ENCODE measurements around the gene TRIO. TPM values are rescaled to one million over a fixed set of nuclear protein-coding genes. Genes with fewer than 3 reads are reported as not detected.

TRIO gene
- total and polyA plus RNA-seq, 4 experiments from 2014 or later = 0.09 to 11.5 (median 9.7) TPM; not detected in 1

DNA sequence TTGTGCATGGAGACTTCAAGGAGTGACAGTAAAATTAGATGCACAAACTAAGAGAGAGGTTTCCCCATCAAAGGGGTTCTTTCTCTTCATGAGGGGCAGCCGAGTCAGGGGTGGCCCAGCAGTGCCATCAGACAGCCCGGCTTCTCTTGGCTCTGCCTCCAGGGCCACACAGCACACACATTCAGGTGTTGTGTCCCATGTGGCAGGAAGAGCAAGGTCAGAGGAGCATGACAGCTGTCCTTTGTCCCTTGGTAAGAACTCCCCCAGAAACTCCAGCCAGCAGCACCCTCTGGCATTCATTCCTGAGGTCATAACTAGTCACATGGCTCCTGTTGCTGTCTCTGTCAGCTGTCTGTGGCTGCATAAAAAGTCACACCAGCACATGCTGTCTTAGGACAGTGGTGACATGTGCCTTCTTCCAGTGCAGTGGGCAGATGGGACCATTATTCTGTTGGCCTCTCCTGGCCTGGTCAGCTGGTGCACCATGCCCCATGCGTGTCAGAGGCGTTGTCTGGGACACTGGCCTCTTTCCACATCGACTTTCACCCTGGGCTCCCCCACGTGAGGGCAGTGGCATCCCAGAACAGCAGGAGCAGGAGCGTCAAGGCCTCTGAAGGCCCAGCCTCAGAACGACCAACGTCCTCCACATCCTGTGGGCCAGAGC, 360.0 kb downstream of the TRIO start:
- Histone ChIP-seq H3K9me3 (ENCODE audit: control insufficient read depth in 1 of 2, low read length in 2 of 2) (no peaks in the 10 kb centered on the region), H3K36me3 (ENCODE audit: insufficient read depth, low read length) (no peaks in the 10 kb centered on the region), H3K27me3 (ENCODE audit: insufficient read depth, low read length) (no peaks in the 10 kb centered on the region), H3K27ac (ENCODE audit: low read depth, low read length) (no peak overlapping the region), H3K4me1 (ENCODE audit: insufficient read depth, low read length) (no peaks in the 10 kb centered on the region), H3K4me3 (ENCODE audit: low read length in 2 of 2) (no peak overlapping the region)
- ChIA-PET CTCF (ENCODE audit: partially characterized antibody) (no interaction called here), POLR2A (ENCODE audit: partially characterized antibody) (no interaction called here)
- no peaks in the 10 kb centered on the region for H3K36me3 Mint-ChIP-seq
- intact Hi-C loops (cut with micrococcal nuclease) = no loop called here
- H3K9me3 Mint-ChIP-seq = no peaks in the 10 kb centered on the region
- H3K27me3 Mint-ChIP-seq = no peaks in the 10 kb centered on the region
- no peak overlapping the region for H3K4me3 Mint-ChIP-seq
- H3K27ac Mint-ChIP-seq = no peak overlapping the region
- H3K4me1 Mint-ChIP-seq = no peaks in the 10 kb centered on the region
- no peak for DNase-seq

- ChIA-PET POLR2A (ENCODE audit: partially characterized antibody) (no interaction called here), CTCF (ENCODE audit: partially characterized antibody) (no interaction called here)
- H3K27me3 Mint-ChIP-seq = no peaks in the 10 kb centered on the region
- Histone ChIP-seq H3K9me3 (ENCODE audit: control insufficient read depth in 1 of 2, low read length in 2 of 2) (no peaks in the 10 kb centered on the region), H3K4me1 (ENCODE audit: insufficient read depth, low read length) (no peaks in the 10 kb centered on the region), H3K27me3 (ENCODE audit: insufficient read depth, low read length) (no peaks in the 10 kb centered on the region), H3K36me3 (ENCODE audit: insufficient read depth, low read length) (no peaks in the 10 kb centered on the region), H3K27ac (ENCODE audit: low read depth, low read length) (no peak overlapping the region), H3K4me3 (ENCODE audit: low read length in 2 of 2) (no peak overlapping the region)
- no peaks in the 10 kb centered on the region for H3K9me3 Mint-ChIP-seq
- no peaks in the 10 kb centered on the region for H3K4me1 Mint-ChIP-seq
- no peak overlapping the region for H3K27ac Mint-ChIP-seq
- no peaks in the 10 kb centered on the region for H3K36me3 Mint-ChIP-seq
- no peak overlapping the region for H3K4me3 Mint-ChIP-seq
- intact Hi-C loops (cut with micrococcal nuclease) = no loop called here
- DNase-seq = no peak
These were observed 360.7 kb downstream of the TRIO start for GRCh38 chr5:14503681-14504331.

DNA sequence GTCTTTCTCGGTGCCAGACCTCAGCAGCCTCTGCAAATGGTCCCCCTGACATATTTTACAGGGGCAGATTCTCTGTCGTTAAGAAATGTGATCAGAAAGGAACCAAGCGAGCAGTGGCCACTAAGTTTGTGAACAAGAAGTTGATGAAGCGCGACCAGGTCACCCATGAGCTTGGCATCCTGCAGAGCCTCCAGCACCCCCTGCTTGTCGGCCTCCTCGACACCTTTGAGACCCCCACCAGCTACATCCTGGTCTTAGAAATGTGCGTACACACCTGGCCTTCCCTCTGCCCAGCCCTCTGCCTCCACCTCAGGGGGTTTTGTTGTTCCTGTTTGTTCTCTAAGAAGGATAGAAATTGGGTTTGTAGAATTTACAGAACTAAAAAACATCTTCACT, 361.2 kb downstream of the TRIO start:
- ChIA-PET POLR2A (ENCODE audit: partially characterized antibody) (no interaction called here), CTCF (ENCODE audit: partially characterized antibody) (no interaction called here)
- Histone ChIP-seq H3K27ac (ENCODE audit: low read depth, low read length) (no peak overlapping the region), H3K4me3 (ENCODE audit: low read length in 2 of 2) (no peak overlapping the region), H3K9me3 (ENCODE audit: control insufficient read depth in 1 of 2, low read length in 2 of 2) (no peaks in the 10 kb centered on the region), H3K27me3 (ENCODE audit: insufficient read depth, low read length) (no peaks in the 10 kb centered on the region), H3K36me3 (ENCODE audit: insufficient read depth, low read length) (no peaks in the 10 kb centered on the region), H3K4me1 (ENCODE audit: insufficient read depth, low read length) (no peaks in the 10 kb centered on the region)
- no peaks in the 10 kb centered on the region for H3K36me3 Mint-ChIP-seq
- no peak overlapping the region for H3K4me3 Mint-ChIP-seq
- no peak for DNase-seq
- intact Hi-C loops (cut with micrococcal nuclease) = no loop called here
- no peaks in the 10 kb centered on the region for H3K27me3 Mint-ChIP-seq
- no peak overlapping the region for H3K27ac Mint-ChIP-seq
- H3K4me1 Mint-ChIP-seq = no peaks in the 10 kb centered on the region
- H3K9me3 Mint-ChIP-seq = no peaks in the 10 kb centered on the region

GRCh38 chr5:14504816-14505215, 361.7 kb downstream of the TRIO start:
- H3K4me1 Mint-ChIP-seq = no peaks in the 10 kb centered on the region
- no peak overlapping the region for H3K4me3 Mint-ChIP-seq
- Histone ChIP-seq H3K36me3 (ENCODE audit: insufficient read depth, low read length) (no peaks in the 10 kb centered on the region), H3K4me1 (ENCODE audit: insufficient read depth, low read length) (no peaks in the 10 kb centered on the region), H3K4me3 (ENCODE audit: low read length in 2 of 2) (no peak overlapping the region), H3K27ac (ENCODE audit: low read depth, low read length) (no peak overlapping the region), H3K27me3 (ENCODE audit: insufficient read depth, low read length) (no peaks in the 10 kb centered on the region), H3K9me3 (ENCODE audit: control insufficient read depth in 1 of 2, low read length in 2 of 2) (no peaks in the 10 kb centered on the region)
- H3K27me3 Mint-ChIP-seq = no peaks in the 10 kb centered on the region
- intact Hi-C loops (cut with micrococcal nuclease) = no loop called here
- no peak overlapping the region for H3K27ac Mint-ChIP-seq
- no peak for DNase-seq
- ChIA-PET CTCF (ENCODE audit: partially characterized antibody) (interaction anchor here (0.7 kb wide), 1 partner anchor 144 kb away, joined by 3 read pairs; no protein-coding TSS in a partner anchor), POLR2A (ENCODE audit: partially characterized antibody) (no interaction called here)
- H3K9me3 Mint-ChIP-seq = no peaks in the 10 kb centered on the region
- no peaks in the 10 kb centered on the region for H3K36me3 Mint-ChIP-seq

- CTCF ChIA-PET (ENCODE audit: partially characterized antibody) = interaction anchor here (0.7 kb wide), 1 partner anchor 143 kb away, joined by 3 read pairs; no protein-coding TSS in a partner anchor
- no peak overlapping the region for H3K27ac ChIP-seq (ENCODE audit: low read depth, low read length)
- no peak for DNase-seq
- H3K36me3 ChIP-seq (ENCODE audit: insufficient read depth, low read length) = no peaks in the 10 kb centered on the region
- POLR2A ChIA-PET (ENCODE audit: partially characterized antibody) = no interaction called here
- no peak overlapping the region for H3K27ac Mint-ChIP-seq
- H3K4me1 Mint-ChIP-seq = no peaks in the 10 kb centered on the region
- H3K4me1 ChIP-seq (ENCODE audit: insufficient read depth, low read length) = no peaks in the 10 kb centered on the region
- H3K9me3 Mint-ChIP-seq = no peaks in the 10 kb centered on the region
- H3K4me3 Mint-ChIP-seq = no peak overlapping the region
- H3K9me3 ChIP-seq (ENCODE audit: control insufficient read depth in 1 of 2, low read length in 2 of 2) = no peaks in the 10 kb centered on the region
- no peaks in the 10 kb centered on the region for H3K27me3 ChIP-seq (ENCODE audit: insufficient read depth, low read length)
- no peaks in the 10 kb centered on the region for H3K27me3 Mint-ChIP-seq
- H3K36me3 Mint-ChIP-seq = no peaks in the 10 kb centered on the region
- intact Hi-C loops (cut with micrococcal nuclease) = no loop called here
- no peak overlapping the region for H3K4me3 ChIP-seq (ENCODE audit: low read length in 2 of 2)
These were observed 362.4 kb downstream of the TRIO start for GRCh38 chr5:14505310-14506139.

- no peak for DNase-seq
- no peak overlapping the region for H3K4me3 ChIP-seq (ENCODE audit: low read length in 2 of 2)
- no peaks in the 10 kb centered on the region for H3K36me3 ChIP-seq (ENCODE audit: insufficient read depth, low read length)
- H3K27ac ChIP-seq (ENCODE audit: low read depth, low read length) = no peak overlapping the region
- POLR2A ChIA-PET (ENCODE audit: partially characterized antibody) = no interaction called here
- intact Hi-C loops (cut with micrococcal nuclease) = no loop called here
- Mint-ChIP-seq H3K36me3 (no peaks in the 10 kb centered on the region), H3K4me1 (no peaks in the 10 kb centered on the region), H3K9me3 (no peaks in the 10 kb centered on the region), H3K27me3 (no peaks in the 10 kb centered on the region), H3K4me3 (no peak overlapping the region), H3K27ac (no peak overlapping the region)
- no peaks in the 10 kb centered on the region for H3K9me3 ChIP-seq (ENCODE audit: control insufficient read depth in 1 of 2, low read length in 2 of 2)
- no peaks in the 10 kb centered on the region for H3K27me3 ChIP-seq (ENCODE audit: insufficient read depth, low read length)
- H3K4me1 ChIP-seq (ENCODE audit: insufficient read depth, low read length) = no peaks in the 10 kb centered on the region
- CTCF ChIA-PET (ENCODE audit: partially characterized antibody) = no interaction called here
These were observed 363.0 kb downstream of the TRIO start for GRCh38 chr5:14506140-14506538.

- intact Hi-C loops (cut with micrococcal nuclease) = no loop called here
- Histone ChIP-seq H3K36me3 (ENCODE audit: insufficient read depth, low read length) (no peaks in the 10 kb centered on the region), H3K27ac (ENCODE audit: low read depth, low read length) (no peak overlapping the region)
These were observed 363.5 kb downstream of the TRIO start for GRCh38 chr5:14506661-14507060.

More at GRCh38 chr5:14506661-14507060, 363.5 kb downstream of the TRIO start:
- Histone ChIP-seq H3K9me3 (ENCODE audit: control insufficient read depth in 1 of 2, low read length in 2 of 2) (no peaks in the 10 kb centered on the region), H3K27me3 (ENCODE audit: insufficient read depth, low read length) (no peaks in the 10 kb centered on the region), H3K4me1 (ENCODE audit: insufficient read depth, low read length) (no peaks in the 10 kb centered on the region), H3K4me3 (ENCODE audit: low read length in 2 of 2) (no peak overlapping the region)
- Mint-ChIP-seq H3K9me3 (no peaks in the 10 kb centered on the region), H3K36me3 (no peaks in the 10 kb centered on the region), H3K4me1 (no peaks in the 10 kb centered on the region), H3K4me3 (no peak overlapping the region), H3K27me3 (no peaks in the 10 kb centered on the region), H3K27ac (no peak overlapping the region)
- POLR2A ChIA-PET (ENCODE audit: partially characterized antibody) = no interaction called here
- CTCF ChIA-PET (ENCODE audit: partially characterized antibody) = no interaction called here
- DNase-seq = no peak

All from CD4-positive, alpha-beta memory T cell (primary cell).